Testis (tissue), 2 donors: ENCODE results near the gene CTSS.

Source experiments
- POLR2A ChIP-seq: fragments of 450-650 bp; IDR thresholded peaks from one replicate; pipeline ENCODE4 v1.6.1; 2017; ENCODE audit warnings: antibody characterized with exemption, mild to moderate bottlenecking, moderate library complexity
- TF ChIP-seq, protein P1 (sequence below), 3 experiments: fragments of 450-650 bp in 2 of 3; fragments of 200-600 bp in 1 of 3; sonication (generic) in 1 of 3; IDR thresholded peaks; one replicate each; pipeline ENCODE4 v1.5.1; 2016 to 2019; ENCODE audit warnings: antibody characterized with exemption in 3 of 3, mild to moderate bottlenecking in 2 of 3, moderate library complexity in 1 of 3

DNA sequence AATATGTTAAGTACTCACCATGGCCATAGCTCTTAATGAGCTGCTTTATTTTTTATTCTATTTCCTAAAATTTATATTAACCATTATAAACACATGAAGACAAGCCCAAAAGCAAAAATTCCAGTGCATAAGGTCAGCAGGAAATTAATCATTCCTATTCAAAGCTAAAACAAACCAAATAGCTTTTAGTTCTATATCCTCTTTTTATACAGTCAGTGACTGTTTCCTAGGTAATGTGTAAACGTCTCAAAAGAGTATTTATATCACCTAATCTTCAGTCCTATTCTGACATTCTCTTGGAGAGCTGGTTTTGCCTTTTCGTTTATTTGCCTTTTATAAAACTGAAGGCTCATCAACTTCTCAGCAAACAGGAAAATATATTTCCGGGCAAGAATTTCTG is 72.9 kb downstream of the CTSS start:
- TF ChIP-seq, protein P1, sequence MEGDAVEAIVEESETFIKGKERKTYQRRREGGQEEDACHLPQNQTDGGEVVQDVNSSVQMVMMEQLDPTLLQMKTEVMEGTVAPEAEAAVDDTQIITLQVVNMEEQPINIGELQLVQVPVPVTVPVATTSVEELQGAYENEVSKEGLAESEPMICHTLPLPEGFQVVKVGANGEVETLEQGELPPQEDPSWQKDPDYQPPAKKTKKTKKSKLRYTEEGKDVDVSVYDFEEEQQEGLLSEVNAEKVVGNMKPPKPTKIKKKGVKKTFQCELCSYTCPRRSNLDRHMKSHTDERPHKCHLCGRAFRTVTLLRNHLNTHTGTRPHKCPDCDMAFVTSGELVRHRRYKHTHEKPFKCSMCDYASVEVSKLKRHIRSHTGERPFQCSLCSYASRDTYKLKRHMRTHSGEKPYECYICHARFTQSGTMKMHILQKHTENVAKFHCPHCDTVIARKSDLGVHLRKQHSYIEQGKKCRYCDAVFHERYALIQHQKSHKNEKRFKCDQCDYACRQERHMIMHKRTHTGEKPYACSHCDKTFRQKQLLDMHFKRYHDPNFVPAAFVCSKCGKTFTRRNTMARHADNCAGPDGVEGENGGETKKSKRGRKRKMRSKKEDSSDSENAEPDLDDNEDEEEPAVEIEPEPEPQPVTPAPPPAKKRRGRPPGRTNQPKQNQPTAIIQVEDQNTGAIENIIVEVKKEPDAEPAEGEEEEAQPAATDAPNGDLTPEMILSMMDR (IDR thresholded peaks at IDR 0.05) = no peak
- no peak for TF ChIP-seq POLR2A
